A549 (cell line): ENCODE results near the gene SPRTN.

Experiments
- JUN ChIP-seq, 2 experiments: fragments of >200 bp; sonication (Bioruptor Twin); formaldehyde crosslinking; IDR thresholded peaks; 2 replicates in 1 of 2; 3 replicates in 1 of 2; pipeline ENCODE4 v1.6.1; 2016 to 2017
- MAFK ChIP-seq: fragments of 450-650 bp; IDR thresholded peaks from 2 replicates; pipeline ENCODE4 v1.6.1; 2014; ENCODE audit not compliant: partially characterized antibody
- RAD21 ChIP-seq, 2 experiments: fragments of >200 bp in 1 of 2; sonication (Bioruptor Twin) in 1 of 2; formaldehyde crosslinking in 1 of 2; IDR thresholded peaks in 1 of 2; conservative IDR thresholded peaks in 1 of 2; 2 replicates in 1 of 2; 3 replicates in 1 of 2; pipeline ENCODE4 v1.6.1; 2012 to 2018; ENCODE audit warnings: inconsistent platforms in 1 of 2
- TF ChIP-seq, protein P1 (sequence below): fragments of >200 bp; sonication (Bioruptor Twin); formaldehyde crosslinking; IDR thresholded peaks from 3 replicates; pipeline ENCODE4 v1.5.1; 2016

DNA sequence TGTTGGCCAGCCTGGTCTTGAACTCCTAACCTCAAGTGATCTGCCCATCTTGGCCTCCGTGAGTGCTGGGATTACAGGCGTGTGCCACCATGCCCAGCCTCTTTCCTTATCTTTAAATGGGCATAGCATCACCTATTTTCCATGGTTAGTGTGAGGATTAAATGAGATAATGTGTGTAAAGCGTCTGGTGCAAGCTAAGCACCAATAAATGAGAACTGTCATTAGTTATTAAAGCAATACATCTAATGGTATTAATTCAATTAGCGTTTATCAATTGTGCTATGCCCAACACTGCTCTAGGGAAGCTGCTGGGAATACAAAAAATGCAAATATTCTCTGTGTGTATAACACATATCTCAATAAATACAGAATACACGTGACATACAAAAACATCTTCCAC is 10.5 kb upstream of the SPRTN start:
- no peak for TF ChIP-seq RAD21 (conservative IDR thresholded peaks at IDR 0.05 in 1 of 2, IDR thresholded peaks at IDR 0.05 in 1 of 2)
- TF ChIP-seq, protein P1, sequence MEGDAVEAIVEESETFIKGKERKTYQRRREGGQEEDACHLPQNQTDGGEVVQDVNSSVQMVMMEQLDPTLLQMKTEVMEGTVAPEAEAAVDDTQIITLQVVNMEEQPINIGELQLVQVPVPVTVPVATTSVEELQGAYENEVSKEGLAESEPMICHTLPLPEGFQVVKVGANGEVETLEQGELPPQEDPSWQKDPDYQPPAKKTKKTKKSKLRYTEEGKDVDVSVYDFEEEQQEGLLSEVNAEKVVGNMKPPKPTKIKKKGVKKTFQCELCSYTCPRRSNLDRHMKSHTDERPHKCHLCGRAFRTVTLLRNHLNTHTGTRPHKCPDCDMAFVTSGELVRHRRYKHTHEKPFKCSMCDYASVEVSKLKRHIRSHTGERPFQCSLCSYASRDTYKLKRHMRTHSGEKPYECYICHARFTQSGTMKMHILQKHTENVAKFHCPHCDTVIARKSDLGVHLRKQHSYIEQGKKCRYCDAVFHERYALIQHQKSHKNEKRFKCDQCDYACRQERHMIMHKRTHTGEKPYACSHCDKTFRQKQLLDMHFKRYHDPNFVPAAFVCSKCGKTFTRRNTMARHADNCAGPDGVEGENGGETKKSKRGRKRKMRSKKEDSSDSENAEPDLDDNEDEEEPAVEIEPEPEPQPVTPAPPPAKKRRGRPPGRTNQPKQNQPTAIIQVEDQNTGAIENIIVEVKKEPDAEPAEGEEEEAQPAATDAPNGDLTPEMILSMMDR, result no peak
- TF ChIP-seq MAFK, result no peak
- TF ChIP-seq JUN (IDR thresholded peaks at IDR 0.05), result no peak
